Gastroesophageal sphincter (tissue), 3 donors: ENCODE measurements around the gene DPP6.

ENCODE experiments used
- EP300 ChIP-seq: sonication (generic); formaldehyde crosslinking; IDR thresholded peaks from one replicate; pipeline ENCODE4 v1.6.1; 2017; ENCODE audit warnings: antibody characterized with exemption, mild to moderate bottlenecking
- POLR2A ChIP-seq, 2 donors: fragments of 450-650 bp; IDR thresholded peaks; one replicate each; pipeline ENCODE4 v1.6.1; 2017; ENCODE audit warnings: antibody characterized with exemption in 2 of 2, mild to moderate bottlenecking in 2 of 2, moderate library complexity in 1 of 2
- POLR2AphosphoS5 ChIP-seq: sonication (generic); formaldehyde crosslinking; IDR thresholded peaks from one replicate; pipeline ENCODE4 v1.6.1; 2017; ENCODE audit warnings: antibody characterized with exemption
- TF ChIP-seq, protein P1 (sequence below), 4 experiments: fragments of 200-600 bp in 2 of 4; fragments of 450-650 bp in 2 of 4; sonication (generic) in 1 of 4; IDR thresholded peaks; one replicate each; pipeline ENCODE4 v1.5.1; 2017 to 2019; ENCODE audit warnings: antibody characterized with exemption in 4 of 4, mild to moderate bottlenecking in 2 of 4, moderate library complexity in 2 of 4

- TF ChIP-seq, protein P1, sequence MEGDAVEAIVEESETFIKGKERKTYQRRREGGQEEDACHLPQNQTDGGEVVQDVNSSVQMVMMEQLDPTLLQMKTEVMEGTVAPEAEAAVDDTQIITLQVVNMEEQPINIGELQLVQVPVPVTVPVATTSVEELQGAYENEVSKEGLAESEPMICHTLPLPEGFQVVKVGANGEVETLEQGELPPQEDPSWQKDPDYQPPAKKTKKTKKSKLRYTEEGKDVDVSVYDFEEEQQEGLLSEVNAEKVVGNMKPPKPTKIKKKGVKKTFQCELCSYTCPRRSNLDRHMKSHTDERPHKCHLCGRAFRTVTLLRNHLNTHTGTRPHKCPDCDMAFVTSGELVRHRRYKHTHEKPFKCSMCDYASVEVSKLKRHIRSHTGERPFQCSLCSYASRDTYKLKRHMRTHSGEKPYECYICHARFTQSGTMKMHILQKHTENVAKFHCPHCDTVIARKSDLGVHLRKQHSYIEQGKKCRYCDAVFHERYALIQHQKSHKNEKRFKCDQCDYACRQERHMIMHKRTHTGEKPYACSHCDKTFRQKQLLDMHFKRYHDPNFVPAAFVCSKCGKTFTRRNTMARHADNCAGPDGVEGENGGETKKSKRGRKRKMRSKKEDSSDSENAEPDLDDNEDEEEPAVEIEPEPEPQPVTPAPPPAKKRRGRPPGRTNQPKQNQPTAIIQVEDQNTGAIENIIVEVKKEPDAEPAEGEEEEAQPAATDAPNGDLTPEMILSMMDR (IDR thresholded peaks at IDR 0.05), result no peak
- TF ChIP-seq POLR2AphosphoS5, result no peak
- no peak for TF ChIP-seq POLR2A (IDR thresholded peaks at IDR 0.05)
- no peak for TF ChIP-seq EP300
These were observed 529.2 kb downstream of the DPP6 start for GRCh38 chr7:154581251-154581890.
